Heart right ventricle (tissue), 16 donors: ENCODE results near the gene PLD5. TPM values are rescaled to one million over a fixed set of nuclear protein-coding genes. Genes with fewer than 3 reads are reported as not detected.
A peak's percentile ranks its signal among the peaks of the same experiment; 100 is the strongest.

Source experiments
- ATAC-seq, 8 donors: fragments of 200-7000 bp; cut with Tn5 transposase; one replicate each; pipeline ENCODE4 v1.9.1; 2020; ENCODE audit warnings: mild to moderate bottlenecking in 8 of 8, moderate library complexity in 8 of 8, moderate number of reproducible peaks in 1 of 8
- DNase-seq, 2 donors: peaks; one replicate each; pipeline ENCODE4 v3.0.0-alpha.2; 2020
- H3K27ac ChIP-seq, 10 donors: fragments of 200-600 bp; sonication (generic) in 2 of 10; one replicate each; pipeline versions ENCODE4 v1.5.0 to v1.8.0; 2020 to 2022; ENCODE audit warnings: mild to moderate bottlenecking in 3 of 10
- H3K27me3 ChIP-seq, 7 donors: fragments of 200-600 bp; one replicate each; pipeline ENCODE4 v1.8.0; 2021 to 2022; ENCODE audit warnings: mild to moderate bottlenecking in 2 of 7
- H3K36me3 ChIP-seq, 9 donors: fragments of 200-600 bp; sonication (generic) in 1 of 9; one replicate each; pipeline versions ENCODE4 v1.5.0 to v1.8.0; 2020 to 2022; ENCODE audit warnings: mild to moderate bottlenecking in 2 of 9
- H3K4me1 ChIP-seq, 9 donors: fragments of 200-600 bp; sonication (generic) in 1 of 9; one replicate each; pipeline versions ENCODE4 v1.5.0 to v1.8.0; 2020 to 2022; ENCODE audit warnings: mild to moderate bottlenecking in 4 of 9
- H3K4me3 ChIP-seq, 10 donors: fragments of 200-600 bp; sonication (generic) in 2 of 10; one replicate each; pipeline versions ENCODE4 v1.5.0 to v1.8.0; 2020 to 2022; ENCODE audit warnings: mild to moderate bottlenecking in 7 of 10, moderate library complexity in 2 of 10
- H3K9me3 ChIP-seq, 11 donors: fragments of 200-600 bp in 10 of 11; sonication (generic) in 2 of 11; one replicate each; pipeline versions ENCODE4 v1.5.0 to v1.8.0; 2013 to 2022; ENCODE audit warnings: mild to moderate bottlenecking in 2 of 11, control low read depth in 1 of 11, moderate library complexity in 1 of 11
- CTCF ChIP-seq, 9 donors: fragments of 200-600 bp; sonication (generic) in 2 of 9; IDR thresholded peaks; one replicate each; pipeline versions ENCODE4 v1.5.0 to v1.8.0; 2021 to 2022; ENCODE audit warnings: antibody characterized with exemption in 9 of 9, mild to moderate bottlenecking in 5 of 9, moderate library complexity in 1 of 9
- WGBS, 2 donors: extraction: QIAGEN DNeasy Blood & Tissue Kit; methylation state at CpG; one replicate each; pipeline ENCODE4 v1.1.7; 2013; ENCODE audit warnings: inconsistent platforms in 1 of 2; 5-methylcytosine and 5-hydroxymethylcytosine counted together
- intact Hi-C, 10 donors: fragments of 100-400 bp; cut with DNase I; formaldehyde crosslinking; loops; one replicate each; pipeline versions ENCODE4 v1.11.1 to v1.14.2; 2022
- polyA plus RNA-seq, 2 donors: library from polyadenylated mRNA; stranded (reverse); fragments of 200-250 nt; gene quantifications; one replicate each; pipeline ENCODE4 v1.2.3, GENCODE V29; 2013
- total RNA-seq, 10 donors: library from RNA; stranded (reverse); fragmentation: NEBNext Ultra II Directional in 3 of 10; extraction: Animal tissue kit (Norgen Biotek cat#: 25700) in 3 of 10; gene quantifications; one replicate each; pipeline versions ENCODE4 v1.2.1 to v1.2.4, GENCODE V29; 2021 to 2023
- donor health status: Arrhythmogenic right ventricular cardiomyopathy.
- donor health status: ischemic (EF 13 %, LVEDD 7.1; RV severe dilation, severe dysfunction).
- donor health status: healthy with polysubstance abuse.
- donor health status: DM: no; HTN: yes; CAD: no.
- donor health status: DM: no; HTN: no; CAD: no.
- donor health status: ischemic (EF 25% LVEDD 6.9; RV normal size, moderate dysfunction).
- donor health status: ischemic (EF 25% LVEDD 5.7; RV mildly dilated, moderate dysfunction).
- donor health status: healthy.
- donor health status: DM: yes; HTN: yes; CAD: no.
- donor health status: Ischemic cardiomyopathy.
- donor health status: ischemic (EF 35%, LVEDD 5.7; RV mildly dilated, moderate dysfunction).
- donor health status: nonischemic (EF 11% LVEDD 7.7; RV severe dilation, severe dysfunction).
- donor health status: DM: yes; HTN: yes; CAD: no.
- donor health status: PGD.
- donor health status: ischemic (EF 29% LVEDD 5.4; RV normal size, mild dysfunction).
- donor health status: nonischemic (EF 23%, LVEDD 6.1; RV moderate dilation, normal function).

PLD5 gene
- total and polyA plus RNA-seq, 12 donors, result 0.13 to 1.3 (median 0.41) TPM; not detected in 4

GRCh38 chr1:242534753-242535152 is 10.3 kb upstream of the PLD5 start:
- DNase-seq, result no peak
- no peaks in the 10 kb centered on the region for H3K36me3 ChIP-seq
- intact Hi-C loops, result no loop called here
- H3K27ac ChIP-seq, result no peak overlapping the region
- H3K4me1 ChIP-seq, result no peaks in the 10 kb centered on the region
- H3K27me3 ChIP-seq, result peaks cover 0 to 14% (median 0%) of the 10 kb centered on the region in 7 donors
- no peak overlapping the region for H3K4me3 ChIP-seq
- no peak for ATAC-seq
- WGBS, 2 donors, result 68 to 74% methylated on average over 1 of the region's 1 CpG
- no peaks in the 10 kb centered on the region for H3K9me3 ChIP-seq
- no peak for TF ChIP-seq CTCF (IDR thresholded peaks at IDR 0.05)

- DNase-seq, result no peak
- H3K4me1 ChIP-seq, result no peaks in the 10 kb centered on the region
- H3K9me3 ChIP-seq, result no peaks in the 10 kb centered on the region
- intact Hi-C loops, result no loop called here
- TF ChIP-seq CTCF (IDR thresholded peaks at IDR 0.05), result no peak
- no peak overlapping the region for H3K4me3 ChIP-seq
- no peak overlapping the region for H3K27ac ChIP-seq
- H3K36me3 ChIP-seq, result no peaks in the 10 kb centered on the region
- H3K27me3 ChIP-seq, result peaks cover 0 to 51% (median 19%) of the 10 kb centered on the region in 7 donors
- WGBS, 2 donors, result 49 to 71% methylated on average over 1 of the region's 1 CpG
- no peak for ATAC-seq
Observed at GRCh38 chr1:242530761-242531160, 6.3 kb upstream of the PLD5 start.

- Histone ChIP-seq H3K9me3 (no peaks in the 10 kb centered on the region), H3K4me1 (peaks cover 0 to 18% (median 13%) of the 10 kb centered on the region in 9 donors), H3K27ac (no peak overlapping the region), H3K36me3 (no peaks in the 10 kb centered on the region), H3K27me3 (peaks cover 11 to 82% (median 48%) of the 10 kb centered on the region in 7 donors), H3K4me3 (no peak overlapping the region)
- DNase-seq, result no peak
- intact Hi-C loops, result no loop called here
- TF ChIP-seq CTCF (IDR thresholded peaks at IDR 0.05), result no peak
- ATAC-seq, result no peak
- WGBS, 2 donors, result 77% methylated on average over 2 of the region's 2 CpGs
Observed at GRCh38 chr1:242525769-242526168, 1.3 kb upstream of the PLD5 start.

GRCh38 chr1:242525360-242525722 is 844 bp upstream of the PLD5 start:
- TF ChIP-seq CTCF (IDR thresholded peaks at IDR 0.05), result no peak
- Histone ChIP-seq H3K9me3 (no peaks in the 10 kb centered on the region), H3K36me3 (no peaks in the 10 kb centered on the region), H3K27ac (no peak overlapping the region), H3K27me3 (peaks cover 11 to 85% (median 48%) of the 10 kb centered on the region in 7 donors), H3K4me1 (peaks cover 0 to 18% (median 13%) of the 10 kb centered on the region in 9 donors), H3K4me3 (peak overlapping the region in 8 of 10 donors; percentile 17 to 55 (median 50))
- DNase-seq (no peak), ATAC-seq (no peak)
- WGBS, 2 donors, result 7 to 10% methylated on average over 10 of the region's 10 CpGs
- intact Hi-C loops, result no loop called here
